HG03558 (cell line): ENCODE measurements around the gene SCN10A.

Source experiments
- ATAC-seq: cut with Tn5 transposase; IDR thresholded peaks from one replicate; pipeline ENCODE4 v1.9.1; 2021; ENCODE audit warnings: moderate number of reproducible peaks; ENCODE audit not compliant: unreplicated experiment; ENCODE audit errors: extremely low read depth

Gene SCN10A

DNA sequence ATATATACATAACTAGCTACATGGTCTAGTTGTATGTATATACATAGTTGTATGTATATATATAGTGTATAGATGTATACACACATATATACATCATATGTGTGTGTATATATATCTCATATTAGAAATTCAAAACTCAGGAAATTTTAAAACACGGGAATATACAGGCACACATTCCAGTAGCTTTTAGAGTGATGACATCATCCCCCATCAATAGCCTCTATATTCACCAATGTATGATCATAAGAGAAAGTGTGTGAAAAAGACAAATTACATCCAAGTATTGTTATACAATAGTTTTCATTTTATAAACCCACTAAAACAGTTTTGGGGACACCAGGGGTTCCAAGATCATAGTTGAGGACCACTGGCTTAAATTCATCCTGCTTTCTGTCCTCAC, 23.0 kb downstream of the SCN10A start:
- no peak for ATAC-seq

DNA sequence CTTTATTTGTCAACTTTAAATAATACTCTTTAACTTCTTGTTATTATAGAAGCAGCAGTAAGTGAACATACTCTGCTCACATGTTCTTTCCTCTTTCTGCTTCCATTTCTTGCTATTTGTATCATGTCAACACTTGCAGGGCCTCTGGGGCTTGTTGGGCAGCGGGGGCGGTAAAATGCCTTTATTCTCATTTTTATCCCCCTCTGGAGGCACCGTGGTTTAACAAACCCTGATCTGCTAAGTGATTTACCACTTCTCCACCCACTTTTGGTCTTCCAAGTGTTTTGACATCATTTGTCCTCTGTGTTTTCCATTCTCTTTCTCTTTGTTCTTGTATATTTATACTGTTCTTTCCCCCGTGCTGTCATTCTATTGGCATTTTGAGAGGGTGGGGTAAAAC, 33.9 kb downstream of the SCN10A start:
- ATAC-seq = no peak

DNA sequence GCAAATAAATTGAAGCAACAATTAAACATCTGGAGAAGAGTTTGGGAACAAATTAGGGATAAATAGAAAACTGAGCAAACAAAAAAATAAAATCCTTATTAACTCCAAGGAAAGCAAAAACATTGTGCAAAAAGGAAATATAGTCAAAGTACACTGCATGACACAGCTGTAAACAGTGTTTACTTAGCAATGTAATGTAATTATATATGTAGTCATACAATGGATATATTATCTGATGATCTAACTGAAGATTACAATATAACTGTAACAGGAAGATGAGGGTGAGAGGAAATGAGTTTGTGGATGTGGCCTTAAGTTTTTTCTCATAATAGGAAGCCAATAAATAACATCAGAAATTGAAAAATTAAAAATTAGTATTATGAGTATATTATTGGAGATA, 42.5 kb downstream of the SCN10A start:
- no peak for ATAC-seq

DNA sequence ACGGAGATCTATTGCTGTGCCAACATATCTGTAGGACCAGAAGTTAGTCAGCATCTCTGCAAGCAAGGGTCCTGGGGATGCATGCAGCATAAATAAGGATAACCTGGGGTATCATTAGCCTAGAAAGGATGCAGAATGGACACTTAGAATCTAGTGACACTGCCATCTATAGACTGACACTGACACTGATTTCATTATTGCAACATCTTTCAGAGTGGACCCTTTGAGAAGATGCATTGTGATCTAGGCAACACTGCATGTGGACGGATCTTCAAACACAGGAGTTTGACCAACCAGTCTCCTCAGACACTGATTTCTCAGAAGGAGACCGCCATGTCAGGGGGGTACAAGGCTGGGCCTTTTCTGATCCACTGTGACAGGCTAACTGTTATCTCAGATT, 52.4 kb downstream of the SCN10A start:
- no peak for ATAC-seq

DNA sequence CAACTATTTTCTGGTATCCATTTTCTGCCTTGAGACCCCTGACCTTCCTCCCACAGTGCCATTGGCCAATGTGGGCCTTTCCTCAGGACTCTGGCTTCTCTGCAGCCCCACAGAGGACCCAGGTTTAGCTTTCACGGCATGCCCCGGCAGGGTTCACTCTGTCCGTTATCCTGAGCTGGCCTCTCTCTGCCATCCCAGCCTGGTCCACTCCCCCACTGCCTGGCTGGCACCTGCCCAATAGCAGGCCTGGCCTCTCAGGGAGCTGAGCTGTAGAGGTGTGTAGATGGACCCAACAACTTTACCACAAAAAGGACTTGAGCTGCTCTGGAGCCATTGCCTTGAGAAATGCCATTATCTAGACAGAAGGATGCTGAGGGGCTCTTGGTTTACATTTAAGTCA, 57.5 kb downstream of the SCN10A start:
- ATAC-seq = no peak

DNA sequence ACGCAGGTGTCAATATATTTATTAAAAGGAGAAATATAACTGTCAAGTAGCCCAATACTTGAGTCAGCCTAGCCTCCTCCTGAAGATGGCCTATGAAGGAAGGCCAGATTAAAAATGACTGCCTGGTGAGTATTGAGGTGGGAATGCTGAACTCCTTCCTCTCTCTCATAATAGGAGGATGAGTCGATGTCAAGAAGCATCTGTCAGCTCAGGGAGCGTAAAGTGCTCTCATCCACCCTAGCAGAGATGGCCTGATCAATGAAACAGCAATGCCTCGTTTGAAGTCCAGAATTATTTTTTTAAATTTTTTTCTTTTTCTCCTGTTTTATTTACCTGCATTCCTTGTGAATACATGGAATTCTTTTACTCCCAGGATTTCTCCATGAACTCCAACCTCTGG, 58.3 kb downstream of the SCN10A start:
- ATAC-seq = no peak

DNA sequence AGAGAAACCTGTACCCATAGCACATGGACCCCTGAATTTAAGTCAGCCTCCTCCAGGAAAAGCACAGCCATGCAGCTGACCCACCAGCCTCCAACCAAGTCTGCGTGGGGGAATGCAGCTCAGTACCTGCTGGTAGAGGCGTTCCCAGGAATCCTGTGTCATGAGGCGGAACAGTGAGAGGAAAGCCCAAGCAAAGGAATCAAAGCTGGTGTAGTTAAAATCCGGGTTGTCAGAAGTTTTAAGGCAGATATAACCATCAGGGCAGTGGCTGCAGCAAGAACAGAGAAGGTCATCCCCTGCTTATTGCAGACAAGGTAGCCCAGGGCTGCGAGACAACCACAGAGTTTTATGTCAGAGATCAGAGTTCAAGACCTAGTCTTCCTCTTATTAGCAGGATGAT, 59.1 kb downstream of the SCN10A start:
- ATAC-seq = no peak

DNA sequence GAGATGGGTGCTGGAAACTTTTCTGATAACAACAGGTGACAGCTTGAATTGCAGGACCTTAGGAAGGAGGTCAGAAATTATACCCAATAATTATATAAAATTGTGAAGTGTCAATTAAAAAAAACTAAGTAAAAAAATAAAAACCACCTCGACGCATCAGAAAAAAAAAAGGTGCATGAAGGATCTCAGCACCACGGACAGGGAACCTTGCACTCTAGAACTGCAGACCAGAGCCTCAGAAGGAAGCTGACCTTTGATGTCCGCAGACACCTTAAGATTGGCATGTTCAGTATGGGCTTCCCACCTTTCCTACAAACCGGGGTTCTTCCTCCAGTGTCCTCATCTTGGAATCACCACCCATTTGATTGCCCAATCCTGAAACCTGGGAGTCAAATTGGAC, 60.9 kb downstream of the SCN10A start:
- ATAC-seq = no peak

DNA sequence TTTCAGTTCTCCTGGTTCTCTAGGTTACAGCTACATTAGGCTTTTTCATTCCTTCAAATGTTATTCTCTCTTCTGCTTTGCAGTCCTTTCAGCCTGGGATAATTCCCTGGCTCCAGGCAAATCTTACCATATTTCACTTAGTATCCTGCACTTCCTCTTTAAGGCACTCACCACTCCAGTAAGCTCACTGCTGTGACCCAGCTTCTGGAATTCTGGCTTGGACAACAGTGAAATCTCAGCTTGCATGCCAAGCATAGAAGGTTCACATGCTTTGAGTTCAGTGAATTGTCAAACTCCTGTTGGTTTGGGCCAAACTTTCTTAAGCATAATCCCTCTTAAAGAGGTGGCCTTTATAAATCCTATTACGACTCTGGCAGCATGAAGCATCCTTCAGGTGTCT, 69.4 kb downstream of the SCN10A start:
- ATAC-seq = no peak

DNA sequence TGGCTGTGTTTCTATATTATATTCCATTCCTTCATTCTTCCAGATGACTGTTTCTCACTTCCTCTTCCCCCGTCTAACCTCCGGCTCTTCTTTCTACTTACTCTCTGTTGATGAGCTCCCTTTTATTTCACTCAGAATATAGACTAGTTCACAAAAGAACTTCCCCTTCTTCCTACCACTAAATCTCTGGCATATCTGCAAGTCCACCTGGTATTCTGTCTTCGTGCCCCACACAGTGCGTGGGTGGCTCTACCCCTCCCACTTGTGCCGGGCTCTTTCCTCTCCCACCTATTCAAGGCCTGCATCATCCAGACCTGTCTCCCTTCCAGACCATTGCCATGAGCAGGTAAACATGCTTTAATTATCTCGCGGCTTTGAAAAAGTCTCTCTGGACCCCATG, 73.0 kb downstream of the SCN10A start:
- no peak for ATAC-seq

DNA sequence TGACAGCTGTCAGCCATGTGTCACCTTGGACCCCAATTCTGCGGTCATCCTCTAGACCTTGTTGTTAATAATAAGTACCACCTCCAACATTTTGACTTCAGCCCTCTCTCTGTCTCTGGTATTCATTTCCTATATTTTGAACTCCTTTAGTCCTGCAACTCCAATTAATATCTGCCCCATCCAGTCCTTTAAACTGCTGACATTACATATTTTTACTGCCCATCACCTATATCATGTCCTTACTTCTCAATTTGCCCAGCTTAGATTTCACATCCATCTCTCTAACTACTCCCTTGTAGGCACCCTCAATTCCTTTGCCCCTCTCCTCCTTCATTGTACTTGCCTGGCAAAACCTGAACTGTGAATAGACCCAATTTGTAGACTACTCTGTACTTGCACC, 73.5 kb downstream of the SCN10A start:
- no peak for ATAC-seq

DNA sequence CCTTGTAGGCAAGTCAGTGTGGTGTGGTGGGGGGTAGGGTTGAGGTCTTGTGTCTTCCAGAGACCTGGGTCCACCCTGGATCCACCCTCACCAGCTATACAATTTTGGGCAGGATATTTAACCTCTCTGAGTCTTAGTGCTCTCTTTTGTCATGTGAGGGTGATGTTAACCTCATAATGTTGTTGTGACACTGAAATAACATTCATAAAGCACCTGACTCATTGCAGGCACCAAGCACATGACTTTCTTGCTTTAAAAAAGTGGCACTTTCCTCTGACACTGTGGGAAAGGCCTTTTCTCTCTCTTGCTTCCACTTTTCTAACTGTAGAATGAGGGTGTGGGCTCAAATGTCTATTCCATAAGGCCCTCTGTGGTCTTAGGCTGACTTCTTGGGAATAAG, 75.5 kb downstream of the SCN10A start:
- ATAC-seq = no peak

DNA sequence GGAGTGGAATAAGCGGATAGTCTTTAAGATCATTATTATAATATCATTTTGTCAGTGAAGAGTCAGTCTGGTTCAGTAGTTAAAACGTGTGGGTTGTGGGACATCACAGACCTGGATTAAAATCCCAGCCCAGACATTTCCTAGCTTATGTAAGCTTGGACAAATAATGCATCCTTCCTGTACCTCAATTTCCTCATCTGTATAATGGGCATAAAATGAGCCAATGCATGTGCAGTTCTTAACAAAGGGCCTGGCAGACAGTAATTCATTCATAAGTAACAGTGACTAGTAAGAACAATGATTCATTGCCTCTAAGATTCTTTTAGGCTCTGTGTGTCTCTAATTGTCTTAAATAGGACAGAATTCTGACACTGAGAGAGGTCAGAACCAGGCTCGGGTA, 76.1 kb downstream of the SCN10A start:
- ATAC-seq = no peak

DNA sequence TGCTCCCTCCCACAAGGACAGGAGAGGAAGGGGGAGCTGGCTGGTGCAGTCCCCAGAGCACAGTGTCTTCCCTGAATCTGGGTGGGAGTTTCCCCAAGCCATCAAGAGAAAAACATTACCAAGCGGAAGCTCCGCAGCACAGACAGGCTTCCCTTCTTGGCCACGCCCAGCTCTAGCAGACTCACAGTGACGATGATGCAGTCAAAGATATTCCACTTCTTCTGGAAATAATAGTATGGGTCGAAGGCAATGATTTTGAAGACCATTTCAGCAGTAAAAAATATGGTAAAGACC, 76.7 kb downstream of the SCN10A start:
- no peak for ATAC-seq

DNA sequence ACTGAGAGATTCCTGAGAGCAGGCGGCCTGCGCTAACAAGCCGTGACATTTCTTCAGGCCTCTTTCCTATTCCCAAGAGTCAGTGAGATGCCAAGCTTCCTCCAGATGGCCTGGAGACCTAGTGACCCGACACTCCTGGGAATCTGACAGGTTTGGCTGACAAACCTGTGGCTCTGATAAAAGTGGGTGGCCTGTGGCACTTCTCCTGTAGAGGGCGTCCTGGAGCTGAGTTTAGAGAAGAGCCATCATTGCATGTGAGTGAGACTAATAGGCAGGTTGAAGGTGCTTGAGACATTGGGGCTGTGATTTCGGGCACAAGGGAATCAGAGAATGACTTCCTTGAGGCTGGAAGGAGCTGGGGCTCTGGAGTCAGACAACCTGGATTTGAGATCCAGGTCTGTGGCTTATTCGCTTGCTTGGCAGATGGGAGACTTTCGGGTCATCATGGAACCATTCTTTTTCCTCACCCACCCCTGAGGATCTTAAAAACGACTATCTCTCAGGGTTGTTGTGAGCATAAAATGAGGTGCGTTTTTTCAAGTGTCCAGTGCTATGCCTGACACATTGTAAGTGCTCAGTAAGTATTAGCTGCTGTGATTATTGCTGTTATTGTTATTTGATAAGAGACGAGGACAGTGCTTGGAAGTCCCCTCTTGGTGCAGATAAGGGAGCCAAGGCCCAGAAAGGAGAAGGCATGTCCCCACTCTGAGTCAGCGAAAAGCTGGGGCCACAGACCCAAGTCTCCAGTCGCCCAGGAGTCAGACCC, 77.2 kb downstream of the SCN10A start:
- ATAC-seq = no peak

DNA sequence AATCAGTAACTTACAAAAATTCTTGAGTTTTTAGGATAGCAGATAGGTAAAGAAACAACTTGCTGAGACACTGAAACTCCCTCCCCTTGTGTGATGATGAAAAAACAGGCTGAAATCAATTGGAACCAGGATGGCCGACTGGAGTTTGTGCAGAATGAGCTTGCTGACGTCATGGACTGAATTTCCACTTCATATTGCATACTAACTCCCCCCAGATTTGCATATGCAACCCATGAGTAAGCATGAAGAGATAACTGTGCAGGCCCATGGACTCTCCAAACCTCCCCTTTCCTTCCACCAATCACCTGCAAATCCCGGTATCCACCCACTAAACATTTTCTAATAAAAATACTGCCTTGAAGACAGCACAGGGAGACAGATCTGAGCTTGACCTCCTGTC, 84.5 kb downstream of the SCN10A start:
- ATAC-seq = no peak

DNA sequence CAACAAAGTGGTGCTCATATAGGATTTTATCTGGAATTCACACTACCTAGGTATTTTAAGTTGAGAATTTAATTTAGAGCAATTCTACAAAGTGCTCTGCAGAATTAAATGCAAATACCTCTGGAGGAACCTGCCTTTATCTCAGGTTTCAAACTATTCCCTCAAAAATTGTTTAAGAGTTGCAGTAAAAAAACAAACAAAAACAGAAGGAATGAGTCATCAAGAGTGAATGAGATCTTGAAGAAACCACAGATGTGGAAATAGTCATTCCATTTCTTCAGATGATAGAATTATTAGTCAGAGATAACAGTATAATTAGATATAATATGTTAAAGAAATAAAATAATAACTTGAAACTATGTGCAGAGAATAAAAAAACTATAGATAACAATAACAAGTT, 85.7 kb downstream of the SCN10A start:
- ATAC-seq = no peak

DNA sequence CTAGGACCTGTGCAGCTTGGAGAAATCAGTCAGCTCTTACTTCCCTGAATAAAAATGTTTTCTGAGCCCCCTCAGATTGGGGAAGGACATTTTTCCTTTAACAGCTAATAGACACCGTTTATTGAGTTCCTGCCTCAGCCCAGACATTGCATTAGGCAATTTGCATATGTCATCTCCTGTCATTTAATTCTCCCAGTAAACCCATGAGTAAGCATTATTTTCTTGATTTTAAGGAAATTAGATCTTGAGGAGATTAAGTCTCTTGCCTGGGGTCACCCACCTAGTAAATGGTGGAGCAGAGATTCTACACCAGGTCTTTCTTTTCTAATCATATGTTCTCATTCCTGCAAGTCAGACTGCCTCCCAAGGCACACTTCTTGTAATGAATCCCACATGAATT, 88.0 kb downstream of the SCN10A start:
- no peak for ATAC-seq

DNA sequence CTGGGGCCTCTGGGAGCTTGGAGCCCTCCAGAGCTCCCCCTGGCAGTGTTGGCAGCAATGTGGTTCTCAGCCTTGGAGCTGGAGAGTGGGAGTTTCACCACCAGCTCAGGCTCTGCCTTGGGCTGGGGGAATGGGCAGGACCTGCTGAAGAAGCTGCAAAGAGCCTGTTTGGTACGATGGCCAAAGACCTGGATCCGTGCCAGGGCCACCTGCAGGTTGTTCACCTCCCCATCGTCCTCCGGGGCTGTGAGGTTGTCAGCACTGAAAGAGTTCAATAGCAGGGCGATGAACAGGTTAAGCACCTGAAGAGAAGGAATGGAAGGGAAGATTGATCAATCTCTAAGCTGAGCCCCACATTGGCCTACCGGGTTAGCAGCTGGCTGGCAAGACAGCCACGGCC, 89.3 kb downstream of the SCN10A start:
- no peak for ATAC-seq

DNA sequence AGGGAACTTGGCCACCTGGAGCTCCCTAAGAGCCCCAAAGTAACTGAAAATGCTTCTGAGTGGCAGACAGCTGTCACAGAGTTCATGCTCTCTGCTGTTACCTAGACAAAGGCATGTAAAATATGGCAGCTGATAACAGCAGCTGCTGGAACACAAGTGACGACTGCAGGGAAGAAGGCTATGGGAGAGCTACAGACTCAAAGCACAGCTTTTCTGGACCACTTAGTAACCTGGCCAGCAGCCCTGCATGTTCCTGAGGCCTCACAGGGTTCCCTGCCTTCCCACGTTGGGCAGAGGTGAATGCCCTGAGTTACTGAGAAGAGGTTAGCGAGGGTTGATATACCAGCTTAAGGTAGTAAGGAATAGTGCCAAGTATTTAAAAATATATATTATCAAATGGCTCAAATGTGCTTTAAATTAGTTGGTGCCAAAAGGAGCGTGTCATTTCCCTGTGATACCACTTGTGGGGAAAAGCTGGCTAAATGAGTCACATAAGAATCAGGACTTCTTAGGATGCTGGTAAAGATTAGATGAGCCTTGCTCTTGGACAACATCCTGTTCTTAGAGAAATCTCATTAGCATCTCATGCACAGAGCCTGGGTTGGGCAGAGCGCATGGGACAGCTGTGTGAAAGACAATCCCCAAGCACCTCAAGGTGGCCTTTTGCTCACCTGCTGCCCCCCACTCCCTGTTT, 90.1 kb downstream of the SCN10A start:
- no peak for ATAC-seq

DNA sequence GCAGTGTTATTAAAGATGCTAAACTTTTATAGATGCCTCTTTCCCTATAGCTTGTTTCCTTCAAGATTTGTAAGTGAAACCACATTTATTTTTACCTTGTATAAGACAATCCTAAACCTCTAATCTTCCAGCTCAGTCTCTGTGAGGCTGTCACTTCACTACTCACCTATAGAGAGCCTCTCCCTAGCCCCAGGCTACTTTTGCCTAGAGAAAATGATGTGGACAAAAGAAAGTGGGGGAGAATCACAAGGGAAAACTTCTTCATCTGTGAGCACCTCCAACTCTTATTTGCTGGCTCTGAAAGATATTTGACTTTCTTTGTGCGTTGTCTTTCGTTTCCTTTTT, 91.7 kb downstream of the SCN10A start:
- ATAC-seq = no peak

DNA sequence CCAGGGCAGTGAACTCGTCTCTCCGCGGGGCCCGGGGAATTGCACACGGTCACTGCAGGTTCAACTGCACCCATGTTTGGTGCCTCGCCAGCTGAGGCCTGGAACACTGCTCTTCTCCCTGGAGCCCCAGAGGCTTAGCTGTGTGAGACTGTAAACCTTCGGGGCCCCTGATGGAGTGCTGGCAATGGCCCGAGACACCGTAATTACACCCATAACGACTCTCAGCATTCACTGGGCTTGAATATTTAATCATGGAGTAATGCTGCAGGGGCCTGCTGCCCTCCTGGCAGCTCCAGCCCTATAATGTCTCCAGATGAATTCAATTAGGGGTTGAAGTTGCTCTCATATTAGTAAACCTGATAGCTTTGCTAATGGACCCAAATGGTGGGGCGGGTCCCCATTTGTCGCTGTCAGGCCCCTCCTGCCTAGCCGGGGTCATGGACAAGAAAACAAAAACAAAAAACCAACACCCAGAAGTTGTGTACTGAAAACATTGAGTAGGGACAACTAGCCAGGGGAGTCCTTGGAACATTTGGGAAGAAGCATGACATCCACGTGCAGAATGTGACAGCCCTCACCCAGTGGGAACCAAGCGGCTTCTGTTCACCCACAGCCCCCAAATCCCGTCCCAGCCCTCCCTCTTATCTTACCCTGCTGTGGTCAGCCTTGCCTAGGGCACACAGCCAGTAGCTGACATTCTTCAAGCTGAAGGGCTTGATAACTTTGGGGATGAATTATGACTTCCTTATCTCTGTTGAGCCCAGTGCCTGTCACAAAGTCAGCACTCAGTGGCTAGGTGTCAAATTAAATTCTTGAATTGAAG, 92.2 kb downstream of the SCN10A start:
- ATAC-seq = no peak
